HG02981 (cell line): Measurements from ENCODE around the gene RGS9.

Experiments used
- ATAC-seq: cut with Tn5 transposase; IDR thresholded peaks from one replicate; pipeline ENCODE4 v1.9.1; 2021; ENCODE audit warnings: mild to moderate bottlenecking, moderate library complexity; ENCODE audit not compliant: unreplicated experiment

Gene RGS9

GRCh38 chr17:65246252-65246651 is 109.1 kb downstream of the RGS9 start:
- ATAC-seq = no peak

GRCh38 chr17:65249774-65250173 is 112.6 kb downstream of the RGS9 start:
- no peak for ATAC-seq

- no peak for ATAC-seq
These were observed 117.0 kb downstream of the RGS9 start for GRCh38 chr17:65254166-65254565.

- no peak for ATAC-seq
These were observed 122.1 kb downstream of the RGS9 start for GRCh38 chr17:65259281-65259680.

DNA sequence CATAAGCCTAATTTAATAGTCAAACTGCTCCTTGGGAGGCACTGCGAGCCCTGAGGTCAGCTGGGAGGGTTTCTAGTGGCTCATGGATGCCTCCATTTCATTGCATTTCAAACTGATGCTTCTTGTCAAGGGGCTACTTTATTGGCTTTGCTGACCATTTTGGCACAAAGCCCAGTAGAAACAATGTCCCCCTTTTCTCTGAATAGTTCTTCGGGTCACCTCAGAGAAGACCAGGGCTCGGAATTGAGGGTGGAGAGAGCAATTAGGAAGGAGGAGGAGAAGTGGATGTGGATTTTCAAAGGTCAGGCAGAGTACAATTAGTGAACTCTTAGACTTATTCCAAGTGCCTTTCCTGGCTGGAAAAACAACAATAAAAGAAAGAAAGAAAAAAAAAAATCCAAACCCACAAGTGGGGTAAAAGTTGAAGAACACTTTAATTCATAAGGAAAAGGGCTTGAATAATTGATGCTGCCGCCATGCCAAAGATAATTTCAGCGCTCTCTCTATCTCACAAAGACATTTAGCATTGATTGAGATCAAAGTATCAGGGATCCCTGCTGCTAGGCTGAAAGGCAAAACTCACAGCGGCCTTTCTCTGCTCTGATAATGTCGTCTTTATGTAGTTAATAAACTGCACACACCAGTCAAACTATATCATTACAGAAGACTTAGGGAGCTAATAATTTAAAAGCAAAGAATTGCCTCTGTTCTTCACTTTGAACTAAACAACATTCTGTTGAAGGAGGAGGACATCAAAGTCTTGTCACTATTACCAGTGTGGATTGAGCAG is 122.7 kb downstream of the RGS9 start:
- no peak for ATAC-seq

- no peak for ATAC-seq
These were observed 123.5 kb downstream of the RGS9 start for GRCh38 chr17:65260626-65261025.

- ATAC-seq = no peak
These were observed 124.0 kb downstream of the RGS9 start for GRCh38 chr17:65261152-65261551.

DNA sequence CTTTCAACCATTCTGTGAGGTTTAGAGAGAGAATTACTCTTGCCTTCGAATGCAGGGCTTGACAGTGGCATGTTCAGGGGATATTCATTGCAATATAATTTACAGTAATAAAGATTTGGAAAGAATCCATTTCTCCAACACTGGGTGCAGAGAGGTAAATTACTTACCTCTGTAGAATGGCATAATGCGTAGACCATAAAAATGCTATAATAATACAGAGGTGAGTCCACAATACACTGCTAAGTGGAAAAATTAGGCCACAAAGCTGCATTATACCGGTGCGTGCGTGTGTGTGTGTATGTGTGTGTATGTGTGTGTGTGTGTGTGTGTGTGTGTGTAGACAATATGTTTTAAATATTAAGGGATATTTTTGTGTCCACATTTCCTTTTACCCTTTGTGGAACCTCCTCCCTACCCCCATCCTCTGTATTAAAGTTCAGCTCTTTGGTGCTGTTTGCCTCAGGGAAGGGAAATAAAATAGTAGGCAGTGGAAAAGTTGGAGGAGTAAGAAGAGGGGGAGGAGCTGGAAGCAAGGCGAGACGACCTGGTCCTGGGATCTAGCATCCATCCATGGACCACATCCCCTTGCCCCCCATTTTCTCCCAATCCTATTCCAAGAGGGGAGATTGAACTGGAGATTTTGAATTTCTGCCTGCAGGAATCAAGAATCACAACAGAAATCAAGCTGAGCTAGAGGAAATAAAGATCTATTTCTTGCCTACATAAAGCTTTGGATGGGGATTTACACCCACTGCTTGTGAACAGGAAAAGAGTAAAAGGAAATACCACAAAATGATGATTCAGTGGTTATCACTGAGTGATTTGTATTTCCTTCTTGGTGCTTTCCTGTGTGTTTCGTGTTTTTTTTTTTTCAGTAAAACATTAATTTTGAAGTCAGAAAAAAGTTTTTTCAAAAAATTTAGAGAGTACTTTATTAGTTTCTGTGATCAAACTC is 124.8 kb downstream of the RGS9 start:
- no peak for ATAC-seq

GRCh38 chr17:65265276-65265675 is 128.1 kb downstream of the RGS9 start:
- ATAC-seq = no peak

- ATAC-seq = no peak
These were observed 131.7 kb downstream of the RGS9 start for GRCh38 chr17:65268832-65269231.

GRCh38 chr17:65270499-65271253 is 133.5 kb downstream of the RGS9 start:
- no peak for ATAC-seq

- no peak for ATAC-seq
These were observed 134.1 kb downstream of the RGS9 start for GRCh38 chr17:65271296-65271695.
